ENCODE data around the gene PAX8. TPM values are rescaled to one million over a fixed set of nuclear protein-coding genes. Genes with fewer than 3 reads are reported as not detected.

Gene PAX8
- total and polyA plus RNA-seq, 2 experiments from 2014 or later = 0.16 TPM; not detected in 1

DNA sequence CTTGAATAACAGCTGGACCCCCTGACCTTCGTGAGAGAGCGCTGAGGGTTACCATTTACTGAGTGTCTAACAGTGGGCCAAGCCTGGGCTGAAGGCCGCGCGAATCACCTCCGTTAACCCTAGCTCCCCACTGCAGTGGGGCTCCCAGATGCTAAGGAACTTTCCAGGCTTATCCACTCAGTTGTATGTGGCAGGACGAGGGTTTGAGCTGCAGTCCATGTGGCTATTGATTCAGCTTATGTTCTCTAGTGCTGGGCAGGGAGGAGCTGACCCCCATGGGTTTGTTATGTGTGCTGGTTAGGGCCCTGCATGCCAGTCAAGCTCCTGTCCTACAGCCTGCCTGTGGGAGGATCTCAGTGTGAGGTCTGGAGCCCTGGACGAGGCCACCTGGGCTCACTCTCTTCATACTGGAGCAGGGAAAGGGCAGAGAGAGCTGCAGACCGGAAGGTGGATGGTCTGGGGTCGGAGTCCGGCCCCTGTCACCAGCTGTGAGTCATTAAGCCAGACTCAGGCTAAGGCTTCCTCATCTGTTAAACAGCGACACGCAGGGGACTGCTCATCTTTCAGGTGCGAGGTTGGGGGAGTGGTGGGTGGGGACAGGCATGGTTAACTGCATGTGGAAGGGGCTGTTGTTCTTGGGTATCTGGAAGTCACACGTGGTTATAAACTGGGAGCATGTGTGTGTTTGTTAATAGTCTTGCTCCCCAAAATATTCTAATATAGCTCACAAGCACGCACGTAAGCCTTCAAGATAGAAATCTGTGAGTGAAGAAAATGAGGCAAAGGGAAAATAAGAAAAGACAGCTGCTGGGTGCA is 98.4 kb downstream of the PAX8 start:
- peak; percentile 63 for DNase-seq (ENCODE audit: low spot score)
- peak overlapping the region; percentile 88 for H3K27ac ChIP-seq
- TF ChIP-seq EZH2 (IDR thresholded peaks at IDR 0.05; ENCODE audit: borderline replicate concordance) = no peak
- TF ChIP-seq, protein P1, sequence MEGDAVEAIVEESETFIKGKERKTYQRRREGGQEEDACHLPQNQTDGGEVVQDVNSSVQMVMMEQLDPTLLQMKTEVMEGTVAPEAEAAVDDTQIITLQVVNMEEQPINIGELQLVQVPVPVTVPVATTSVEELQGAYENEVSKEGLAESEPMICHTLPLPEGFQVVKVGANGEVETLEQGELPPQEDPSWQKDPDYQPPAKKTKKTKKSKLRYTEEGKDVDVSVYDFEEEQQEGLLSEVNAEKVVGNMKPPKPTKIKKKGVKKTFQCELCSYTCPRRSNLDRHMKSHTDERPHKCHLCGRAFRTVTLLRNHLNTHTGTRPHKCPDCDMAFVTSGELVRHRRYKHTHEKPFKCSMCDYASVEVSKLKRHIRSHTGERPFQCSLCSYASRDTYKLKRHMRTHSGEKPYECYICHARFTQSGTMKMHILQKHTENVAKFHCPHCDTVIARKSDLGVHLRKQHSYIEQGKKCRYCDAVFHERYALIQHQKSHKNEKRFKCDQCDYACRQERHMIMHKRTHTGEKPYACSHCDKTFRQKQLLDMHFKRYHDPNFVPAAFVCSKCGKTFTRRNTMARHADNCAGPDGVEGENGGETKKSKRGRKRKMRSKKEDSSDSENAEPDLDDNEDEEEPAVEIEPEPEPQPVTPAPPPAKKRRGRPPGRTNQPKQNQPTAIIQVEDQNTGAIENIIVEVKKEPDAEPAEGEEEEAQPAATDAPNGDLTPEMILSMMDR (IDR thresholded peaks at IDR 0.05; ENCODE audit: poor library complexity) = no peak
- TF ChIP-seq EZH2phosphoT487 (IDR thresholded peaks at IDR 0.05; ENCODE audit: low read depth, severe bottlenecking, unreplicated experiment) = no peak

DNA sequence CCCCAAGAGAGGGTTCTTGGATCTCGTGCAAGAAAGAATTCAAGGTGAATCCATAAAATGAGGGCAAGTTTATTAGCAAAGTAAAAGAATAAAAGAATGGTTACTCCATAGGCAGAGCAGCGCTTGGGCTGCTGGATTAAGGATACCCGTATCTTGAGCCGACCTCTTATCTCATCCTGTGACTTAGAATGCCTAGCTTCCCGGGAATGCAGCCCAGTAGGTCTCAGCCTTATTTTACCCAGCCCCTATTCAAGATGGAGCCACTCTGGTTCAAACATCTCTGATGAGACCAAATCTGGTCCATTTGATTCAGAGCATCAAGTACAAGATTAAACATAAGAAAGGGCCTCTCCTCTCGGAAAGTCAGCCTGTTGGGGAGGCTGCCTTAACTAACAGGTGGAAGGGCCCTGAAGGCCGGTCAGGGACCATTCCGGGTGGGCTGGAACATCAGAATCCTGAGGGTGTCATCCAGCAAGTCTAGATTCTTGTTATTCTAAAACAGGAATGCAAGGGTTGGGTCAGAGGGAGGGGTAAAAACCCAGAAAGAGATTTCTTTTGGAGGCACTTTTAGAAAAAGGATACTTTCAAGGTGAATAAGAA is 99.2 kb downstream of the PAX8 start:
- Histone ChIP-seq H4K20me1 (ENCODE audit: insufficient read depth, poor library complexity, severe bottlenecking) (no peaks in the 10 kb centered on the region), H3K9me3 (ENCODE audit: low read depth) (no peaks in the 10 kb centered on the region), H3K4me3 (no peak overlapping the region), H2AFZ (no peak overlapping the region), H3K4me1 (ENCODE audit: insufficient read depth) (peaks cover 15% of the 10 kb centered on the region), H3K79me2 (no peaks in the 10 kb centered on the region), H3K27me3 (no peaks in the 10 kb centered on the region), H3K4me2 (no peak overlapping the region), H3K9me2 (replicated peaks; ENCODE audit: insufficient read depth) (no peaks in the 10 kb centered on the region), H3K36me3 (replicated peaks; ENCODE audit: insufficient read depth, low read depth) (no peaks in the 10 kb centered on the region), H3K27ac (no peak overlapping the region)
- 67% methylated on average over 8 of the region's 8 CpGs for WGBS (ENCODE audit: low lambda C conversion rate, missing lambda C conversion rate)
- no peak for DNase-seq (ENCODE audit: low spot score)
- TF ChIP-seq EZH2phosphoT487 (IDR thresholded peaks at IDR 0.05; ENCODE audit: low read depth, severe bottlenecking, unreplicated experiment) (no peak), EZH2 (IDR thresholded peaks at IDR 0.05; ENCODE audit: borderline replicate concordance) (no peak)
- TF ChIP-seq, protein P1 (IDR thresholded peaks at IDR 0.05; ENCODE audit: poor library complexity) = no peak

More for the DNA sequence above, 98.4 kb downstream of the PAX8 start:
- Histone ChIP-seq H3K4me2 (no peak overlapping the region), H4K20me1 (ENCODE audit: insufficient read depth, poor library complexity, severe bottlenecking) (no peaks in the 10 kb centered on the region), H3K9me2 (replicated peaks; ENCODE audit: insufficient read depth) (no peaks in the 10 kb centered on the region), H2AFZ (no peak overlapping the region), H3K79me2 (no peaks in the 10 kb centered on the region), H3K4me3 (no peak overlapping the region), H3K9me3 (ENCODE audit: low read depth) (no peaks in the 10 kb centered on the region), H3K27me3 (no peaks in the 10 kb centered on the region), H3K4me1 (ENCODE audit: insufficient read depth) (peaks cover 15% of the 10 kb centered on the region), H3K36me3 (replicated peaks; ENCODE audit: insufficient read depth, low read depth) (no peaks in the 10 kb centered on the region)
- 71% methylated on average over 17 of the region's 17 CpGs for WGBS (ENCODE audit: low lambda C conversion rate, missing lambda C conversion rate)

DNA sequence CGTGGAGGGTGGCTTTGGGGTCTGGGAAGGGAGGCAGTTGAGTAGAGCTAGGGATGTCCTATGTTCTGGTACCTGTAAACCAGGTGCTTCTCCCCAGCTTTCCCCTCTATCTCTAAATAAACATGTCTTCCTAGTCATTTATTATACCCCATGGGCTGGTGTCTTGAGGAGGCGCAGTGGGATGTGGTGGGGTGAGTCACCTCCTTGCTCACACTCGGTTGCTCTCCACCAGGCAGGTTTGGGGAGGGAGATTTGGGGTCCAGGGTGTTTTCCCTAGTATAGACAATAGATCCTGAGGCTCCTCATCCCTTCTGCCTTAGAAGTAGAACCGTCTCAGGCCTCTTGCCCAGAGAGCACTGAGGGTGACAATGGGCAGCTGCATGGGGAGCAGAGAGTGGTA is 99.8 kb downstream of the PAX8 start:
- no peak for TF ChIP-seq EZH2phosphoT487 (IDR thresholded peaks at IDR 0.05; ENCODE audit: low read depth, severe bottlenecking, unreplicated experiment)
- TF ChIP-seq, protein P1 (IDR thresholded peaks at IDR 0.05; ENCODE audit: poor library complexity) = no peak
- TF ChIP-seq EZH2 (IDR thresholded peaks at IDR 0.05; ENCODE audit: borderline replicate concordance) = no peak
- Histone ChIP-seq H3K36me3 (replicated peaks; ENCODE audit: insufficient read depth, low read depth) (no peaks in the 10 kb centered on the region), H3K27ac (no peak overlapping the region), H2AFZ (no peak overlapping the region), H4K20me1 (ENCODE audit: insufficient read depth, poor library complexity, severe bottlenecking) (no peaks in the 10 kb centered on the region), H3K27me3 (no peaks in the 10 kb centered on the region), H3K9me3 (ENCODE audit: low read depth) (no peaks in the 10 kb centered on the region), H3K4me3 (no peak overlapping the region), H3K4me1 (ENCODE audit: insufficient read depth) (peaks cover 15% of the 10 kb centered on the region), H3K9me2 (replicated peaks; ENCODE audit: insufficient read depth) (no peaks in the 10 kb centered on the region), H3K79me2 (no peaks in the 10 kb centered on the region), H3K4me2 (no peak overlapping the region)
- WGBS (ENCODE audit: low lambda C conversion rate, missing lambda C conversion rate) = 88% methylated on average over 4 of the region's 4 CpGs
- no peak for DNase-seq (ENCODE audit: low spot score)

Measured in hepatocyte (in vitro differentiated cells).